HCT116 (cell line): ENCODE measurements around the gene PRR4. TPM values are rescaled to one million over a fixed set of nuclear protein-coding genes. Genes with fewer than 3 reads are reported as not detected.

Experiments used
- ATAC-seq: fragments of 200-7000 bp; cut with Tn5 transposase; 2 replicates; pipeline ENCODE4 v1.9.1; 2020; ENCODE audit warnings: mild to moderate bottlenecking, moderate library complexity
- BruUV-seq: library from RNA; stranded (reverse); fragments of 400-500 nt; replicated peaks from 2 replicates; lab custom pipeline; 2021; lab: Mats Ljungman, UMichigan
- CTCF ChIA-PET: fragments of 300-600 bp; sonication (Branson Sonifier 250); formaldehyde crosslinking; loops from one replicate; lab custom pipeline; 2021; ENCODE audit warnings: antibody characterized with exemption; lab: Charles Lee
- POLR2A ChIA-PET: fragments of 300-600, 350-600 bp; sonication (Branson Sonifier 250); formaldehyde crosslinking; loops from one replicate; lab custom pipeline; 2021; ENCODE audit warnings: antibody characterized with exemption; lab: Charles Lee
- RAD21 ChIA-PET, 2 experiments: fragments of 300-600 bp; sonication (Branson Sonifier 250); formaldehyde crosslinking; loops; one replicate each; lab custom pipeline; 2023; ENCODE audit warnings: low total read pairs in 2 of 2; ENCODE audit not compliant: uncharacterized antibody in 2 of 2, unreplicated experiment in 2 of 2, low non-redundant PET in 1 of 2; lab: Charles Lee
- DNase-seq: peaks from one replicate; pipeline ENCODE4 v3.0.0-alpha.2; 2010; ENCODE audit warnings: low read depth, low spot score
- H2AFZ ChIP-seq: fragments of 200-600 bp; shearing (Covaris generic), sonication (generic); 2 replicates; pipeline ENCODE4 v1.6.1; 2017; ENCODE audit warnings: low read depth, mixed run types, mixed read lengths, antibody characterized with exemption, low read length; ENCODE audit not compliant: poor library complexity, severe bottlenecking
- H3K27ac ChIP-seq: 2 replicates; pipeline ENCODE4 v1.5.1; 2012; ENCODE audit warnings: low read depth, low read length
- H3K27me3 ChIP-seq: fragments of 200-600 bp; sonication (generic); 2 replicates; pipeline ENCODE4 v1.6.1; 2016; ENCODE audit warnings: mixed run types, low read length, mixed read lengths; ENCODE audit not compliant: insufficient read depth
- H3K36me3 ChIP-seq, 2 experiments: fragments of 200-500 bp in 1 of 2; fragments of 200-600 bp in 1 of 2; sonication (Bioruptor generic) in 1 of 2; sonication (generic) in 1 of 2; 2 replicates each; pipeline versions ENCODE4 v1.5.1 to v1.6.1; 2014 to 2016; ENCODE audit warnings: low read length in 2 of 2, inconsistent platforms in 1 of 2, mixed read lengths in 1 of 2, mixed run types in 1 of 2; ENCODE audit not compliant: insufficient read depth in 2 of 2, control insufficient read depth in 1 of 2
- H3K4me1 ChIP-seq, 2 experiments: fragments of 200-600 bp in 1 of 2; sonication (generic) in 1 of 2; 2 replicates each; pipeline versions ENCODE4 v1.5.1 to v1.6.1; 2012 to 2017; ENCODE audit warnings: low read length in 2 of 2, inconsistent platforms in 1 of 2, mild to moderate bottlenecking in 1 of 2, mixed read lengths in 1 of 2, mixed run types in 1 of 2, moderate library complexity in 1 of 2; ENCODE audit not compliant: insufficient read depth in 2 of 2, control insufficient read depth in 1 of 2
- H3K4me2 ChIP-seq: fragments of 200-600 bp; sonication (generic); 2 replicates; pipeline ENCODE4 v1.6.1; 2017; ENCODE audit warnings: mixed run types, low read length, mixed read lengths
- H3K4me3 ChIP-seq, 2 experiments: fragments of 200-600 bp in 1 of 2; sonication (generic) in 1 of 2; replicated peaks in 1 of 2; 2 replicates each; pipeline ENCODE4 v1.5.1; 2011 to 2016; ENCODE audit warnings: low read length in 2 of 2, control low read depth in 1 of 2, low read depth in 1 of 2, mild to moderate bottlenecking in 1 of 2, mixed read lengths in 1 of 2, mixed run types in 1 of 2
- H3K79me2 ChIP-seq: fragments of 200-600 bp; sonication (generic); 2 replicates; pipeline ENCODE4 v1.6.1; 2017; ENCODE audit warnings: mild to moderate bottlenecking, mixed run types, low read length, moderate library complexity, mixed read lengths; ENCODE audit not compliant: insufficient read depth
- H3K9ac ChIP-seq: fragments of 200-600 bp; sonication (generic); 2 replicates; pipeline ENCODE4 v1.6.1; 2016; ENCODE audit warnings: low read length, mixed read lengths
- H3K9me2 ChIP-seq: fragments of 200-600 bp; sonication (generic), shearing (Covaris generic); 2 replicates; pipeline ENCODE4 v1.6.1; 2017; ENCODE audit warnings: mixed run types, mild to moderate bottlenecking, moderate library complexity; ENCODE audit not compliant: insufficient read depth
- H3K9me3 ChIP-seq, 2 experiments: fragments of 200-500 bp in 1 of 2; fragments of 200-600 bp in 1 of 2; sonication (Bioruptor generic) in 1 of 2; sonication (generic) in 1 of 2; 2 replicates each; pipeline ENCODE4 v1.6.1; 2014 to 2017; ENCODE audit warnings: low read length in 2 of 2, mixed read lengths in 2 of 2, inconsistent platforms in 1 of 2, low read depth in 1 of 2, mild to moderate bottlenecking in 1 of 2, mixed run types in 1 of 2, moderate library complexity in 1 of 2; ENCODE audit not compliant: control insufficient read depth in 1 of 2, insufficient read depth in 1 of 2
- H4K20me1 ChIP-seq: fragments of 200-600 bp; sonication (generic), shearing (Covaris generic); 2 replicates; pipeline ENCODE4 v1.6.1; 2017; ENCODE audit warnings: mixed run types, mild to moderate bottlenecking, moderate library complexity; ENCODE audit not compliant: insufficient read depth
- ATF3 ChIP-seq: IDR thresholded peaks from 2 replicates; pipeline ENCODE4 v1.6.1; 2012
- CBX3 ChIP-seq: IDR thresholded peaks from 2 replicates; pipeline ENCODE4 v1.6.1; 2012; ENCODE audit warnings: low read depth
- CEBPB ChIP-seq: IDR thresholded peaks from 2 replicates; pipeline ENCODE4 v1.6.1; 2012; ENCODE audit warnings: low read depth
- CTCF ChIP-seq, 3 experiments: fragments of 200-600 bp in 1 of 3; sonication (generic) in 1 of 3; IDR thresholded peaks in 2 of 3; conservative IDR thresholded peaks in 1 of 3; 2 replicates each; pipeline ENCODE4 v1.5.1; 2012 to 2017; ENCODE audit warnings: low read depth in 2 of 3, low read length in 2 of 3, antibody characterized with exemption in 1 of 3, borderline replicate concordance in 1 of 3, control low read depth in 1 of 3, mild to moderate bottlenecking in 1 of 3, mixed read lengths in 1 of 3, mixed run types in 1 of 3, moderate library complexity in 1 of 3; ENCODE audit not compliant: insufficient read depth in 1 of 3
- EZH2 ChIP-seq: fragments of 200-600 bp; sonication (generic); IDR thresholded peaks from 2 replicates; pipeline ENCODE4 v1.6.1; 2017; ENCODE audit warnings: antibody characterized with exemption, mixed run types
- EZH2phosphoT487 ChIP-seq: fragments of 200-600 bp; IDR thresholded peaks from 2 replicates; pipeline ENCODE4 v1.6.1; 2018; ENCODE audit warnings: antibody characterized with exemption, borderline replicate concordance
- FOSL1 ChIP-seq: IDR thresholded peaks from 2 replicates; pipeline ENCODE4 v1.6.1; 2012; ENCODE audit warnings: low read depth
- MAX ChIP-seq: IDR thresholded peaks from 2 replicates; pipeline ENCODE4 v1.6.1; 2012
- POLR2AphosphoS5 ChIP-seq: IDR thresholded peaks from 2 replicates; pipeline ENCODE4 v1.6.1; 2011; ENCODE audit warnings: mild to moderate bottlenecking, low read depth, low read length, moderate library complexity
- RAD21 ChIP-seq: IDR thresholded peaks from 2 replicates; pipeline ENCODE4 v1.6.1; 2012; ENCODE audit warnings: low read depth, mild to moderate bottlenecking
- REST ChIP-seq: IDR thresholded peaks from 2 replicates; pipeline ENCODE4 v1.6.1; 2012; ENCODE audit warnings: low read depth
- SIN3A ChIP-seq: IDR thresholded peaks from 2 replicates; pipeline ENCODE4 v1.6.1; 2012; ENCODE audit warnings: low read depth
- YY1 ChIP-seq: IDR thresholded peaks from 2 replicates; pipeline ENCODE4 v1.6.1; 2011; ENCODE audit warnings: low read length, low read depth, moderate library complexity, mild to moderate bottlenecking; ENCODE audit not compliant: insufficient replicate concordance; ENCODE audit errors: extremely low read depth
- ZBTB33 ChIP-seq: IDR thresholded peaks from 2 replicates; pipeline ENCODE4 v1.6.1; 2011; ENCODE audit warnings: mild to moderate bottlenecking, low read length, moderate library complexity; ENCODE audit not compliant: insufficient replicate concordance; ENCODE audit errors: extremely low read depth
- ZFX ChIP-seq: fragments of 450-650 bp; IDR thresholded peaks from 2 replicates; pipeline ENCODE4 v1.6.1; 2017
- ZNF274 ChIP-seq: fragments of 200-500 bp; sonication (Bioruptor generic); IDR thresholded peaks from 2 replicates; pipeline ENCODE4 v1.6.1; 2014; ENCODE audit warnings: mild to moderate bottlenecking, low read depth, low read length, inconsistent platforms
- intact Hi-C: fragments of 100-400 bp; cut with micrococcal nuclease; formaldehyde crosslinking; loops from 2 replicates; pipeline ENCODE4 v1.10.0; 2022
- total RNA-seq: library from RNA; stranded (reverse); gene quantifications from one replicate; pipeline ENCODE4 v1.2.1, GENCODE V29; 2021; ENCODE audit not compliant: unreplicated experiment

PRR4 gene
- total RNA-seq, 1 experiment from 2014 or later = 2.2 TPM

GRCh38 chr12:10867381-10867780 is 18.1 kb upstream of the PRR4 start:
- Histone ChIP-seq H4K20me1 (no peaks in the 10 kb centered on the region), H3K36me3 (no peaks in the 10 kb centered on the region), H3K4me1 (no peaks in the 10 kb centered on the region), H3K27ac (no peak overlapping the region), H2AFZ (no peak overlapping the region), H3K4me3 (no peak overlapping the region), H3K27me3 (no peaks in the 10 kb centered on the region), H3K9me2 (no peaks in the 10 kb centered on the region), H3K9ac (no peak overlapping the region), H3K4me2 (no peak overlapping the region), H3K79me2 (no peaks in the 10 kb centered on the region), H3K9me3 (no peaks in the 10 kb centered on the region)
- CTCF ChIA-PET = no interaction called here
- ATAC-seq (no peak), DNase-seq (no peak)
- intact Hi-C loops = loop anchor here (10.0 kb wide), 1 partner anchor 617 kb away; no protein-coding TSS in a partner anchor
- POLR2A ChIA-PET = no interaction called here
- RAD21 ChIA-PET = no interaction called here
- TF ChIP-seq ZNF274 (no peak), EZH2 (no peak), CEBPB (no peak), CTCF (IDR thresholded peaks at IDR 0.05 in 2 of 3, conservative IDR thresholded peaks at IDR 0.05 in 1 of 3; ENCODE audit: borderline replicate concordance in 1 of 3, insufficient read depth in 1 of 3, low read depth in 2 of 3, low read length in 2 of 3) (0 out of 6 replicates have a peak, but pooled peaks of 2 of the 3 experiments have one; percentile 5 to 10), CBX3 (no peak), FOSL1 (no peak), POLR2AphosphoS5 (no peak), REST (no peak), EZH2phosphoT487 (no peak), MAX (no peak), ATF3 (no peak), YY1 (no peak), RAD21 (peak; percentile 32; the same call in 1 of the 2 replicates), ZFX (no peak), SIN3A (no peak), ZBTB33 (no peak)
- BruUV-seq = no TSS peak
